ENCODE measurements around the gene IFI6. TPM values are rescaled to one million over a fixed set of nuclear protein-coding genes. Genes with fewer than 3 reads are reported as not detected.
"Not testable (repeated sequence)": the region's sequence is repeated elsewhere in the genome, so short reads cannot be mapped to it uniquely, and the experiment has no call there.

IFI6 gene
- total and polyA plus RNA-seq, 7 donors, result 9.0 to 245 (median 51.5) TPM

DNA sequence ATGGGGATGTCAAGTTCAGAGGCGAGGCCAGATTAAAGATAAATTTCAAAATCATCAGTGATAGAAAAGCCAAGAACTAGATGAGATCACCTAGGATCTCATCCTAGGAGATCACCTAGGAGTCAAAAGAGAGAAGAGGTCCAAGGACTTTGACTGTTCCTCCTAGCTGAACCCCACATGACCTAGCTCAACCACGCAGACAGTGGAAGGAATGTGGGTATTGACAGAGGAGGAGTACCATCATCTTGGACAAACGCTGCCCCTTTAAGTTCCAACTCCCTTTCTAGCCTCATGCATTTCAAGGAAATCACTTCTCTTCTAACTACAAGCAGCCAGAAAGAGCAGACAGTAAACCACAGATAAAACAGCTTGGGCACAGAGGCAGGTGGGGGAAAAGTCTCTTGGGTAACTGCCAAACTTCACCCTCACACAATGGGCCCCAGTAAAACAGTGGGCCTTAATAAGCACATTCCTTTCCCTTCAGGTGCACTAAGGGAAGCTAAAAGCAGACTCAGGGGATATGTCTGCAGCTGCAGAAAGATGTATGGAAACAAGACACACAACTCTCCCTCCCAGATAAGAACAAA lies 41.2 kb upstream of the IFI6 start:
- Histone ChIP-seq H3K27ac (no peak overlapping the region), H3K4me3 (no peak overlapping the region), H3K27me3 (no peaks in the 10 kb centered on the region), H3K4me1 (no peaks in the 10 kb centered on the region), H3K36me3 (no peaks in the 10 kb centered on the region), H3K9me3 (no peaks in the 10 kb centered on the region)
- TF ChIP-seq POLR2A (IDR thresholded peaks at IDR 0.05), result no peak
- TF ChIP-seq, protein P1, sequence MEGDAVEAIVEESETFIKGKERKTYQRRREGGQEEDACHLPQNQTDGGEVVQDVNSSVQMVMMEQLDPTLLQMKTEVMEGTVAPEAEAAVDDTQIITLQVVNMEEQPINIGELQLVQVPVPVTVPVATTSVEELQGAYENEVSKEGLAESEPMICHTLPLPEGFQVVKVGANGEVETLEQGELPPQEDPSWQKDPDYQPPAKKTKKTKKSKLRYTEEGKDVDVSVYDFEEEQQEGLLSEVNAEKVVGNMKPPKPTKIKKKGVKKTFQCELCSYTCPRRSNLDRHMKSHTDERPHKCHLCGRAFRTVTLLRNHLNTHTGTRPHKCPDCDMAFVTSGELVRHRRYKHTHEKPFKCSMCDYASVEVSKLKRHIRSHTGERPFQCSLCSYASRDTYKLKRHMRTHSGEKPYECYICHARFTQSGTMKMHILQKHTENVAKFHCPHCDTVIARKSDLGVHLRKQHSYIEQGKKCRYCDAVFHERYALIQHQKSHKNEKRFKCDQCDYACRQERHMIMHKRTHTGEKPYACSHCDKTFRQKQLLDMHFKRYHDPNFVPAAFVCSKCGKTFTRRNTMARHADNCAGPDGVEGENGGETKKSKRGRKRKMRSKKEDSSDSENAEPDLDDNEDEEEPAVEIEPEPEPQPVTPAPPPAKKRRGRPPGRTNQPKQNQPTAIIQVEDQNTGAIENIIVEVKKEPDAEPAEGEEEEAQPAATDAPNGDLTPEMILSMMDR (IDR thresholded peaks at IDR 0.05), result no peak
- TF ChIP-seq POLR2AphosphoS5 (IDR thresholded peaks at IDR 0.05), result no peak
- TF ChIP-seq EP300 (IDR thresholded peaks at IDR 0.05), result no peak
- 41 to 46% methylated on average over 3 of the region's 3 CpGs for WGBS, 2 donors
- no peak for DNase-seq
- intact Hi-C loops (cut with DNase I), result no loop called here

DNA sequence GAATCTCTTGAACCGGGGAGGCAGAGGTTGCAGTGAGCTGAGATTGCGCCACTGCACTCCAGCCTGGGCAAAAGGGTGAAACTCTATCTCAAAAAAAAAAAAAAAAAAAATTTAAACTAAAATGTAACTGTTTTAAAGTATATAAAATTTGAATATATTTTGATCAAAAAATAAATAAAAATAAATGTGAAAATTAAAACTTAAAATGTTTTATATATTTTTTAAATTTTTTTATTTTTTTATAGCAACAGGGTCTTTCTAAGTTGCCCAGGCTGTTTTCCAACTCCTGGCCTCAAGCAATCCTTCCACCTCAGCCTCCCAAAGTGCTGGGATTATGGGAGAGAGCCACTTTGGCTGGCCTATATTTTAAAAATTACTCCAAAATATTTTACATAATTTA lies 38.6 kb upstream of the IFI6 start:
- TF ChIP-seq EP300 (IDR thresholded peaks at IDR 0.05) (no peak), POLR2A (IDR thresholded peaks at IDR 0.05) (no peak), POLR2AphosphoS5 (IDR thresholded peaks at IDR 0.05) (no peak)
- TF ChIP-seq, protein P1 (IDR thresholded peaks at IDR 0.05), result no peak
- Histone ChIP-seq H3K4me3 (no peak overlapping the region), H3K36me3 (no peaks in the 10 kb centered on the region), H3K9me3 (no peaks in the 10 kb centered on the region), H3K27me3 (no peaks in the 10 kb centered on the region), H3K27ac (no peak overlapping the region), H3K4me1 (no peaks in the 10 kb centered on the region)
- 96 to 98% methylated on average over 2 of the region's 2 CpGs for WGBS, 2 donors
- no peak for DNase-seq
- intact Hi-C loops (cut with DNase I), result no loop called here

DNA sequence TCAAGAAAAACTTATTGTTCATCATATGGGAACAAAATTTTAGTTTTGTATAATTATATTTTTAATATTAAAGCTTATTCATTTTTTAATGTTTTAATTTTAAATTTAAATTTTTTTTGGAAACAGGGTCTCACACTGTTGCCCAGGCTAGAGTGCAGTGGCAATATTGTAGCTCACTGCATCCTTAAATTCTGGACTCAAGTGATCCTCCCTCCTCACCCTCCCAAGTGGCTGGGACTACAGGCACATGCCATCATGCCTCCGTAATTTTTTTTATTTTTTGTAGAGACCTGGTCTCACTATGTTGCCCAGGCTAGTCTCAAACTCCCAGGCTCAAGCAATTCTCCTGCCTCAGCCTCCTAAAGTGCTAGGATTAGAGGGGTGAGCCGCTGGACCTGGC lies 33.6 kb upstream of the IFI6 start:
- 79 to 87% methylated on average over 2 of the region's 2 CpGs for WGBS, 2 donors
- intact Hi-C loops (cut with DNase I), result no loop called here
- Histone ChIP-seq H3K4me3 (no peak overlapping the region), H3K27me3 (no peaks in the 10 kb centered on the region), H3K9me3 (peaks cover 0 to 8% (median 0%) of the 10 kb centered on the region in 4 donors), H3K27ac (no peak overlapping the region), H3K36me3 (no peaks in the 10 kb centered on the region), H3K4me1 (no peaks in the 10 kb centered on the region)
- DNase-seq, result no peak
- TF ChIP-seq EP300 (IDR thresholded peaks at IDR 0.05), result no peak
- TF ChIP-seq, protein P1 (IDR thresholded peaks at IDR 0.05), result no peak

DNA sequence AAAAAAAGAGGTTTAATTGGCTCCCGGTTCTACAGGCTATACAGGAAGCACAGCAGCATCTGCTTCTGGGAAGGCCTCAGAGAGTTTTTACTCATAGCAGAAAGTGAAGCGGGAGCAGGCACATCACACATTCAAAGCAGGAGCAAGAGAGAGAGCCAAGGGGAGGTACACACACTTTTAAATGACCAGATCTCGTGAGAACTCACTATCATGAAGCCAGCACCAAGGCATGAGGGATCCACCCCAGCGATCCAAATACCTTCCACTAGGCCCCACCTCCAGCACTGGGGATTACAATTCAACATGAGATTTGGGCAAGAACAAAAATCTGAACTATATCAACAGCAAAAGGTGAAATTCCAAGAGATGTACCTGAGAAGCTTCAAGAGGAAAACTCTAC lies 33.0 kb upstream of the IFI6 start:
- H3K27ac ChIP-seq, result no peak overlapping the region
- no peak for TF ChIP-seq EP300 (IDR thresholded peaks at IDR 0.05)
- no peaks in the 10 kb centered on the region for H3K36me3 ChIP-seq
- H3K9me3 ChIP-seq, result peaks cover 0 to 8% (median 0%) of the 10 kb centered on the region in 4 donors
- H3K4me3 ChIP-seq, result no peak overlapping the region
- H3K27me3 ChIP-seq, result no peaks in the 10 kb centered on the region
- H3K4me1 ChIP-seq, result no peaks in the 10 kb centered on the region
- DNase-seq, result no peak
- WGBS, 2 donors, result 86 to 88% methylated on average over 4 of the region's 4 CpGs
- intact Hi-C loops (cut with DNase I), result no loop called here

DNA sequence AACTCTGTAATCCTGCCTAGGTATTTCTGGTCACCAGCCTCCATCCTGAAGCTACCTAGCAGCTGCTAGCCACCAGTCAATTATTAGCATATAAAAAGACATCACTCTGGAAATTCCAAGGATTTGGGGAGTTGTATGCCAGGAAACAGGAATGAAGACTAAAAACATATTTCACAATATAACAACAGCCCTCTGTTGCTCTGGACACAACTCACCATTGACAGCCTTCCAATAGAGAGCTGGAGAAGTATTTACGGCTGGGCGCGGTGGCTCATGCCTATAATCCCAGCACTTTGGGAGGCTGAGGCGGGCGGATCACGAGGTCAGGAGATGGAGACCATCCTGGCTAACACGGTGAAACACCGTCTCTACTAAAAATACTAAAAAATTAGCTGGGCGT lies 24.8 kb upstream of the IFI6 start:
- intact Hi-C loops (cut with DNase I); DNase-seq; H3K27ac ChIP-seq; H3K27me3 ChIP-seq; H3K4me1 ChIP-seq; H3K4me3 ChIP-seq; H3K36me3 ChIP-seq; H3K9me3 ChIP-seq: not testable (repeated sequence)
- 12 to 66% methylated on average over 9 of the region's 9 CpGs for whole genome bisulfite sequencing, 2 donors

DNA sequence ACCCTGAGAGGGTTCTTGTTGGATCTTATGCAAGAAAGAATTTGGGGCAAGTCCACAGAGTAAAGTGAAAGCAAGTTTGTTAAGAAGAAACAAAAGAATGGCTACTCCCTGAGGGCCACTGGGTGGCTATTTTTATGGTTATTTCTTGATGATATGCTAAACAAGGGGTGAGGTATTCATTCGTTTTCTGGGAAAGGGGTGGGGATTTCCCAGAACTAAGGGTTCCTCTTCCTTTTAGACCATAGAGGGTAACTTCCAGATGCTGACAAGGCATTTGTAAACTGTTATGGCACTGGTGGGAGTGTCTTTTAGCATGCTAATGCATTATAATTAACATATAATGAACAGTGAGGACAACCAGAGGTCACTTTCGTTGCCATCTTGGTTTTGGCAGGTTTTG lies 18.2 kb upstream of the IFI6 start:
- no peak overlapping the region for H3K27ac ChIP-seq
- TF ChIP-seq POLR2AphosphoS5 (IDR thresholded peaks at IDR 0.05) (no peak), EP300 (IDR thresholded peaks at IDR 0.05) (no peak), POLR2A (IDR thresholded peaks at IDR 0.05) (no peak)
- TF ChIP-seq, protein P1 (IDR thresholded peaks at IDR 0.05), result no peak
- H3K9me3 ChIP-seq, result no peaks in the 10 kb centered on the region
- H3K4me1 ChIP-seq, result no peaks in the 10 kb centered on the region
- intact Hi-C loops (cut with DNase I), result no loop called here
- H3K36me3 ChIP-seq, result no peaks in the 10 kb centered on the region
- no peak for DNase-seq
- H3K4me3 ChIP-seq, result no peak overlapping the region
- 59 to 65% methylated on average over 2 of the region's 2 CpGs for WGBS, 2 donors
- no peaks in the 10 kb centered on the region for H3K27me3 ChIP-seq

Data from sigmoid colon (tissue), 7 donors.